ENCODE results near the gene KIR2DL4.
"Not testable (repeated sequence)": the region's sequence is repeated elsewhere in the genome, so short reads cannot be mapped to it uniquely, and the experiment has no call there.

The KIR2DL4 gene

DNA sequence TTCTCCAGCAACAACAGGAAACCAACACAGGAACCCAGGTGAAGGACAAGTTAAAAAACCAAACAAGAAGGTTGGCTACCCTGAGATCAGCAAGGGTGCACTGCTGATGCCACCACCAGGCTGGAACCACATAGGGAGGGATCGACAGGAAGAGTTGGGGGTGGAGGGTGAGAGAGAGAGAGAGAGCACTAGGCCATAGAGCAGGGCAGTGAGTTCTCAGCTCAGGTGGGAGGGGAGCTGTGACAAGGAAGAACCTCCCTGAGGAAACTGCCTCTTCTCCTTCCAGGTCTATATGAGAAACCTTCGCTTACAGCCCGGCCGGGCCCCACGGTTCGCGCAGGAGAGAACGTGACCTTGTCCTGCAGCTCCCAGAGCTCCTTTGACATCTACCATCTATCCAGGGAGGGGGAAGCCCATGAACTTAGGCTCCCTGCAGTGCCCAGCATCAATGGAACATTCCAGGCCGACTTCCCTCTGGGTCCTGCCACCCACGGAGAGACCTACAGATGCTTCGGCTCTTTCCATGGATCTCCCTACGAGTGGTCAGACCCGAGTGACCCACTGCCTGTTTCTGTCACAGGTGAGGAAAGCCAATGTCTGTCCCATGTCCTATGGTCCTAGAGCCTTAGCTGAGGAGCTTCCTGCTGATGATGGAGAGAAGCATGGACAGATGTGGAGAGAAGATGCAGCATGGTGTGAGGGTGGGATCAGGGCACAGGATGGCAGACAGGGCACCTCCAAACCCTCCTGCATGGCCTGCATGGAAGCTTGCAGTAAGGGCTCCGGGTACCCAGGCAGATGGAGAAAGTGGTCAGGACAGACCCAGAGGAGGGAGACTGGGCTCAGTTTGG is 2.5 kb downstream of the KIR2DL4 start:
- DNase-seq, result no peak

GRCh38 chr19:54806516-54806838 is 3.1 kb downstream of the KIR2DL4 start:
- no peak for DNase-seq

DNA sequence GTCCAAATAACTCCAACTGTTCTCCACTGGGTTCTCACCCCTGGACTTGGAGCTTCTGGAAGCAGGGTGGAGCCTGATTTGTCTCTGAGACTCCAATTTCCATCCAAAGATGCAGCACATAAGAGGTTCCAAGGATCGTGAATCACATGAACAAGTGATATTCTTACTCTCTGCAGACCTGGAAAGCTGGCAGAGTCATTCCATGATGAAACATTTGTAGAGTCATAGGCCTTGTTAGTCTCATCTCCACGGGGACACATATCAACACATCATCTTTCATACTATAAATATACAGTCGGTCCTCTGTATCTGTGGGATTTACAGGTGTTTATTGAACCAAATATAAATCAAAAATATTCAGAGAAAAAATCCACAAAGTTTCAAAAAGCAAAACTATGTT is 11.2 kb downstream of the KIR2DL4 start:
- DNase-seq, result not testable (repeated sequence)

GRCh38 chr19:54816251-54816650 is 12.8 kb downstream of the KIR2DL4 start, which contains the start of gene KIR3DL1:
KIR3DL1 (plus strand) TSS chr19:54816468.
- not testable (repeated sequence) for DNase-seq

- no peak for DNase-seq
Observed at GRCh38 chr19:54817670-54818536, 14.5 kb downstream of the KIR2DL4 start.

- DNase-seq, result not testable (repeated sequence)
Observed at GRCh38 chr19:54824416-54824815, 21.0 kb downstream of the KIR2DL4 start.

GRCh38 chr19:54825326-54825725 is 21.9 kb downstream of the KIR2DL4 start:
- not testable (repeated sequence) for DNase-seq

GRCh38 chr19:54828064-54828463 is 24.7 kb downstream of the KIR2DL4 start:
- DNase-seq, result not testable (repeated sequence)

DNA sequence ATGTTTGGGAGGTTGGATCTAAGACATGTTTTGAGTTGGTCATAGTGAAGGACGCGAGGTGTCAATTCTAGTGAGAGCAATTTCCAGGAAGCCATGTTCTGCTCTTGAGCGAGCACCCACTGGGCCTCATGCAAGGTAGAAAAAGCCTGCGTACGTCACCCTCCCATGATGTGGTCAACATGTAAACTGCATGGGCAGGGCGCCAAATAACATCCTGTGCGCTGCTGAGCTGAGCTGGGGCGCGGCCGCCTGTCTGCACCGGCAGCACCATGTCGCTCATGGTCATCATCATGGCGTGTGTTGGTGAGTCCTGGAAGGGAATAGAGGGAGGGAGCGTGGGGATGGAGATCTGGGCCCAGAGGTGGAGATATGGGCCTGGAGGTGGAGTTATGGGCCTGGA is 29.1 kb downstream of the KIR2DL4 start, which contains the start of gene KIR2DS4:
TSS of gene KIR2DS4 (plus strand) at position 181 of the 400 bp plus-strand sequence.
- not testable (repeated sequence) for DNase-seq

DNA sequence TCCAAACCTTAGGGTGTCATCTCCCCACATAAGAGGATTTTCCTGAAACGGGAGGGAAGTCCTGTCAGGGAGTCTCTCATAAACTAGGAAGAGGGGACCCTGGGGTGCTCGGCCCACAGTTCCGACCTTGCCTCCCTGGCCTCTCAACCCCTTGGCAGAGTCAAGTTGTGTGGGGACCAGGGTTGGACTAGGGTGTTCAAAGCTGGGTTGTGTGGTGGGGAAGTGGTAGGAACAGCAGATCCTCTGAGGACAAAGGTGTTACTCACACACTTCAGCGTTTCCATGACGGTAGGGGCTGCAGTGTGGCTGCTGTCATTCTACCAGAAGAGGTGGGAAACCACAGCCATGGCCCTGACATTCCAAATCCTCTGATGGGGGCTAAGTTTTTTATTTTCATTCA is 31.7 kb downstream of the KIR2DL4 start:
- not testable (repeated sequence) for DNase-seq

DNA sequence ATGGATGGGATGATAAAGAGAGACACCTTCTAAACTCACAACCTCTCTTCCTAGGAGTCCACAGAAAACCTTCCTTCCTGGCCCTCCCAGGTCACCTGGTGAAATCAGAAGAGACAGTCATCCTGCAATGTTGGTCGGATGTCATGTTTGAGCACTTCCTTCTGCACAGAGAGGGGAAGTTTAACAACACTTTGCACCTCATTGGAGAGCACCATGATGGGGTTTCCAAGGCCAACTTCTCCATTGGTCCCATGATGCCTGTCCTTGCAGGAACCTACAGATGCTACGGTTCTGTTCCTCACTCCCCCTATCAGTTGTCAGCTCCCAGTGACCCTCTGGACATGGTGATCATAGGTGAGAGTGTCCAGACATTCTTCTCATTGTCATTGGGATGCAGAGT is 34.1 kb downstream of the KIR2DL4 start:
- DNase-seq, result not testable (repeated sequence)

DNA sequence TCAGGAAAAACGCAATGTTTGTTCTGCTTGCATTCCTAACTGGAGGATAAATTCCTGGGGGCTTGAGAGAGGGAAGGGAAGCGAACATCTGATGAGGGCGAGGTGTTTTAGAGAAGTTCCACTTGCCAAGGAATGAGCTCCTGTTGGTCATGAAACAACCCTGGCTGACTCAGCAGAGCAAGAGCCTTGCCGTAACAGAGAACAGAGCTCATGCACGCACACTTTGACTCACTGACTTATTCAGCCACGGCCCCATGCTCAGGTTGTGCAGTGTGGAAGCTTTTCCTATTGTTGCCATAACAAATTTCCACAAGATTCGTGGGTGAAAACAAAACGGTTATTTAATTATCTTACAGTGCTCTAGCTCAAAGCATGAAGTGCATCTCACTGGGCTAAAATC is 39.8 kb downstream of the KIR2DL4 start:
- DNase-seq, result not testable (repeated sequence)

DNA sequence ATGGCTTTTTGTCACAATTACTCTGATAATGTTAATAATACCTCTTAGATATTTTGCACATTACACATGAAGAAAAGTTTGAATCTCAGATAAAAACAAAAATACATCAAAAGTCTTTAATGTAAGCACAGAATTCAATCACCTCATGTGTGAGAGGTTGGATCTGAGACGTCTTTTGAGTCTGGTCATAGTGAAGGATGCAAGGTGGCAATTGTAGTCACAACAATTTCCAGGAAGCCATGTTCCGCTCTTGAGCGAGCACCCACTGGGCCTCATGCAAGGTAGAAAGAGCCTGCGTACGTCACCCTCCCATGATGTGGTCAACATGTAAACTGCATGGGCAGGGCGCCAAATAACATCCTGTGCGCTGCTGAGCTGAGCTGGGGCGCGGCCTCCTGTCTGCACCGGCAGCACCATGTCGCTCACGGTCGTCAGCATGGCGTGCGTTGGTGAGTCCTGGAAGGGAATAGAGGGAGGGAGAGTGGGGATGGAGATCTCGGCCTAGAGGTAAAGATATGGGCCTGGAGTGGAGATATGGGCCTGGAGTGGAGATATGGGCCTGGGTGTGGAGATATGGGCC is 46.7 kb downstream of the KIR2DL4 start, which contains the start of gene KIR3DL2:
TSS of gene KIR3DL2 (plus strand) at position 383 of the 580 bp plus-strand sequence. CDS start at position 416, 33 bp downstream.
- not testable (repeated sequence) for DNase-seq

DNA sequence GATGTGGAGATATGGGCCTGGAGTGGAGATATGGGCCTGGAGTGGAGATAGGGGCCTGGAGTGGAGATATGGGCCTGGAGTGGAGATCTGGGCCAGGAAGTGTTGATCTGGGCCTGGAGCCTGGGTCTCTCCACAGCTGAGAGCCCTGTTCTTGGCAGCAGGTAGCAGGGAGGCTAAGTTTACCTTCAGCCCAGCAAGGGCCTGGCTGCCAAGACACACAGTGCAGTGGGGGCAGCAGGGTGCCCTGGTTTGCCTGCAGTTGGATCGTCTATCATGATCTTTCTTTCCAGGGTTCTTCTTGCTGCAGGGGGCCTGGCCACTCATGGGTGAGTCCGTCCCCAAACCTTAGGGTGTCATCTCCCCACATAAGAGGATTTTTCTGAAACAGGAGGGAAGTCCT is 47.5 kb downstream of the KIR2DL4 start:
- DNase-seq, result no peak

- no peak for DNase-seq
Observed at GRCh38 chr19:54851353-54851752, 47.9 kb downstream of the KIR2DL4 start.

DNA sequence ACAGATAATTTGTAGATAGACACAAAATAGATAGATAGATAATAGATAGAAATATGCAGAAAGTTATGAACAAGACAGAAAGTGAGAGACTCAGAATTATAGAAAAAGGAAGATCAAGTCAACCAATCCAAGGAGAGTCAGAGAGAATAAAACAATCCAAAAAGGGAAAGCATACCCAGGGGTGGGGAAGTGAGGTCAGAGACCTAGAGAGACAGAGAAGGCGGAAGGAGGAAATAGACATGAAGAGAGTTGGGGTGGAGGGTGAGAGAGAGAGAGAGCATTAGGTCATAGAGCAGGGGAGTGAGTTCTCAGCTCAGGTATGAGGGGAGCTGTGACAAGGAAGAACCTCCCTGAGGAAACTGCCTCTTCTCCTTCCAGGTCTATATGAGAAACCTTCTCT is 51.8 kb downstream of the KIR2DL4 start:
- not testable (repeated sequence) for DNase-seq

DNA sequence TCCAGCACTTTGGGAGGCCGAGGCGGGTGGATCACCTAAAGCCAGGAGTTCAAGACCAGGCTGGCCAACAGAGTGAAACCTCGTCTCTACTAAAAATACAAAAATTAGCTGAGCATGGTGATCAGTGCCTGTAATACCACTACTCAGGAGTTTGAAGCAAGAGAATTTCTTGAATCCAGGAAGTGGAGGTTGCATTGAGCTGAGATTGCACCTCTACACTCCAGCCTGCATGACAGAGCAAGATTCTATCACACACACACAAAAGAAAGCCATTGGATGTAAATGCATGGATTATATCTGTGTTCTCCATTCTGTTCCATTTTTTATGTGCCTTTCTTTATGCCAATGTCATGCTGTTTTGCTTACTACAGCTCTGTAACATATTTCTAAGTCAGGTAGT is 55.1 kb downstream of the KIR2DL4 start:
- DNase-seq, result not testable (repeated sequence)

- not testable (repeated sequence) for DNase-seq
Observed at GRCh38 chr19:54859421-54859820, 56.0 kb downstream of the KIR2DL4 start.

GRCh38 chr19:54863459-54863858 is 60.0 kb downstream of the KIR2DL4 start:
- DNase-seq, result not testable (repeated sequence)
